C4-2B (cell line): ENCODE data around the gene METAP1D.
"Not testable (repeated sequence)": the region's sequence is repeated elsewhere in the genome, so short reads cannot be mapped to it uniquely, and the experiment has no call there.

ENCODE experiments used
- H3K27ac ChIP-seq: fragments of 450-650 bp; 2 replicates; pipeline ENCODE4 v1.5.1; 2017
- ZFX ChIP-seq: fragments of 450-650 bp; IDR thresholded peaks from 2 replicates; pipeline ENCODE4 v1.6.1; 2017
- TF ChIP-seq, protein P1 (sequence below): fragments of 450-650 bp; conservative IDR thresholded peaks from 2 replicates; pipeline ENCODE4 v1.5.1; 2017; ENCODE audit warnings: mild to moderate bottlenecking

METAP1D gene

DNA sequence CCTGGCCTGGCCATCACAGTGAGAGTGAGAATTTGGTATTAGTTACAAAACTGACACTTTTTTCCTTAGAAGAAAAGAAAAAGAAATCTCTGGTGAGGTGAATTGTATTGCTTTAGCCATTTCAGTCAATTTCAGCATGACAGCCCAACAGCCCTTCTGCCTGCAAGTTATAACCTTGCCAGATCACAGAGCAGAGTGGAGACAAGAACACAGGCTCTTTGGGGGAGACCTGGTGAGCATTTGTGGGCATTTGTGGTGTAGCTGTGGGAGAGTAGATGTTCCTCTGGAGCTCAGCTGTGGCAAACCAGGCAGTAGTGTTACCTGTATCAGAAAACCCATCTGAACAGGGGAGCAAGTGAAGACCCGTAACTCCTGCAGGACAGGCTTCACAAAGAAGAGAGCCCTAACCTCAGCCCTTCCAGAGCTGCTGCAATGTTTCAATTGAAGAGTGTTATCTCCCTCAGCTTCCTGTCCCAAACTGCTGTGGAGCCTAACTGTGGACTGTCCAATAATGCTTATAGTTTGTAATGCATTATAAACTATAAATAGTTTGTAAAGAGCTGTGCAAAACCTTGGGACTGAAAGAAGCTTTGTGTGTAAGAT is 62.8 kb downstream of the METAP1D start:
- no peak overlapping the region for H3K27ac ChIP-seq
- TF ChIP-seq, protein P1, sequence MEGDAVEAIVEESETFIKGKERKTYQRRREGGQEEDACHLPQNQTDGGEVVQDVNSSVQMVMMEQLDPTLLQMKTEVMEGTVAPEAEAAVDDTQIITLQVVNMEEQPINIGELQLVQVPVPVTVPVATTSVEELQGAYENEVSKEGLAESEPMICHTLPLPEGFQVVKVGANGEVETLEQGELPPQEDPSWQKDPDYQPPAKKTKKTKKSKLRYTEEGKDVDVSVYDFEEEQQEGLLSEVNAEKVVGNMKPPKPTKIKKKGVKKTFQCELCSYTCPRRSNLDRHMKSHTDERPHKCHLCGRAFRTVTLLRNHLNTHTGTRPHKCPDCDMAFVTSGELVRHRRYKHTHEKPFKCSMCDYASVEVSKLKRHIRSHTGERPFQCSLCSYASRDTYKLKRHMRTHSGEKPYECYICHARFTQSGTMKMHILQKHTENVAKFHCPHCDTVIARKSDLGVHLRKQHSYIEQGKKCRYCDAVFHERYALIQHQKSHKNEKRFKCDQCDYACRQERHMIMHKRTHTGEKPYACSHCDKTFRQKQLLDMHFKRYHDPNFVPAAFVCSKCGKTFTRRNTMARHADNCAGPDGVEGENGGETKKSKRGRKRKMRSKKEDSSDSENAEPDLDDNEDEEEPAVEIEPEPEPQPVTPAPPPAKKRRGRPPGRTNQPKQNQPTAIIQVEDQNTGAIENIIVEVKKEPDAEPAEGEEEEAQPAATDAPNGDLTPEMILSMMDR: no peak
- no peak for TF ChIP-seq ZFX

DNA sequence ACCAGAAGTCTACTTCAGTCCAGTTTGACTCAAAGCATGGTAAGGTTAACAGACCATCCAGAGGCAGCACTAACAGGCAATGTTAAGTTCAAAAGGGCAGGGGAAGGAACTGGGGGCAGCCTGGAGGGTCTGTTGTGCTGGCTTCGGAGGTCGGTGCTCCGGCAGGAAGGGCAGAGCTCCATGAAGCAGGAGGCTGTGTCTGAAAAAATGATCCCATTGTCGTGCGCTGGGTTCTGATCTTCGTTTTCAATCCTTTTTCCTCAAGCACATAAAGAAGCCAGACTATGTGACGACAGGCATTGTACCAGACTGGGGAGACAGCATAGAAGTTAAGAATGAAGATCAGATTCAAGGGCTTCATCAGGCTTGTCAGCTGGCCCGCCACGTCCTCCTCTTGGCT is 63.7 kb downstream of the METAP1D start:
- H3K27ac ChIP-seq: no peak overlapping the region
- TF ChIP-seq, protein P1: no peak
- no peak for TF ChIP-seq ZFX

DNA sequence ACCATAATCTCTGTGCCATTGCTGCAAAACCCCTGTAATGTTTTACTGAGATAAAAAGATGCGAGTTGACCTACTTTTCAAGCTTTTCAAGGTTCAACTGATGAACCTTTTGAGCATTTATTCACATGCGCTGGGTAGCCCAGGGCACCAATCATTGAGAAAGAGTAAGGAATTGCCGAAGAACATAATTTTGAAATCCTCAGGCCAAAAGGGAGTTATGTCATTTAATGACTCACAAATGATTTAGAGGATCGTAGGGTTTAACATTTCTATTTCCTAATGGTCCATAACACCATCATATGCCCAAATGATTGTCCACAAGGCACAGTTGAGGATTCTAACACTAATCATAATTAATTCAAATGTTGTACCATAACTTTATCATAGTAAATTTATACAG is 65.4 kb downstream of the METAP1D start:
- no peak for TF ChIP-seq ZFX
- TF ChIP-seq, protein P1: no peak
- no peak overlapping the region for H3K27ac ChIP-seq

DNA sequence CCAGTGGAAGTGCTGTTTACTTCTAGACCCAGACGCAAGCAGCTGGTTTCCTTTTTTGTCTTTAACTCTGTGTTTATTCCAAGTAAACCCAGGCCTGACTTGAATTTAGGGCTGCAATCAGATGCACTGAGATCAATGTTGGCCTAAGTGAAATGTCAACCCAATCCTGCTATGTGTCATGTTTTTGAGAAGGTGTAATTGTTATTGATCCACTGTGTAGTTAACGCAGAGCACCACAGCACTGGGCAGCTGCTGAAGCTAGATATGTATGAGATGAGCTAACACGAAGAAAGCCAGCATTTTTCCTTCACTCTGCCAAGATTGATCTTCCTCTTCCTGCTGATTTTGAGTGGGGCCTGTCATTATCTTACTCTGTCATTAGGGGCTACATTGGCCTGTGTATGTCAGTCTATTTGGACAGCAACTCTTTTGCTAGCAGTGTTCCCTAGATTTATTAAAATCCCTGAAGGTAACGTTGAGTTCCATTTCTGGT is 66.7 kb downstream of the METAP1D start:
- H3K27ac ChIP-seq: no peak overlapping the region
- TF ChIP-seq, protein P1: no peak
- no peak for TF ChIP-seq ZFX

DNA sequence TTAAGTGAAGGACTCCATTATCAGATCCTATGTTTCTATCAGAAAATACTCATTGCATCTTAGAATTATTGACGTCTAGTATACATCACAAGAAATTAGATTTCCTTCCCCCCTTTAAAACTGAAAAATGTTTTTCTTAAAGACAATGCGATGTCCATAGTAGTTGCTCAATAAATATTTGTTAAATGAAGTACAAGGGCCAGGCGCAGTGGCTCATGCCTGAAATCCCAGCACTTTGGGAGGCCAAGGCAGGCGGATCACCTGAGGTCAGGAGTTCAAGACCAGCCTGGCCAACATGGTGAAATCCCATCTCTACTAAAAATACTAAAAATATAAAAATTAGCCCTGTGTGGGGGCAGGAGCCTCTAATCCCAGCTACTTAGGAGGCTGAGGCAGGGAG is 68.2 kb downstream of the METAP1D start:
- not testable (repeated sequence) for H3K27ac ChIP-seq

DNA sequence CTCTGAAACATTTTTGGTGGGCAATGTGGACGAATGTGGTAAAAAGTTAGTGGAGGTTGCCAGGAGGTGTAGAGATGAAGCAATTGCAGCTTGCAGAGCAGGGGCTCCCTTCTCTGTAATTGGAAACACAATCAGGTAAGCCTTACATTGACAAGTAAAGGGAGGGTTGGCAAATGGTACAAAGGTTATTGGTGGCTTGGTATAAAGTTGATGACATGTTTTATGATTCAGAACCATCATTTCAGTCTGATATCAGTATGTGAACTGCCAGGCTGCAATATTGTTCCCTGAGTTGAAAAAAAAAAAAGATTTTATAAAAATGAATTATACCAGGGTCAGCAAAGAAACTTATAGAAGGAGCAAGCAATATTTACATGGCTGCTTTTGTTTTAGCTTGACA is 71.2 kb downstream of the METAP1D start:
- TF ChIP-seq, protein P1: no peak
- no peak for TF ChIP-seq ZFX
- H3K27ac ChIP-seq: no peak overlapping the region

DNA sequence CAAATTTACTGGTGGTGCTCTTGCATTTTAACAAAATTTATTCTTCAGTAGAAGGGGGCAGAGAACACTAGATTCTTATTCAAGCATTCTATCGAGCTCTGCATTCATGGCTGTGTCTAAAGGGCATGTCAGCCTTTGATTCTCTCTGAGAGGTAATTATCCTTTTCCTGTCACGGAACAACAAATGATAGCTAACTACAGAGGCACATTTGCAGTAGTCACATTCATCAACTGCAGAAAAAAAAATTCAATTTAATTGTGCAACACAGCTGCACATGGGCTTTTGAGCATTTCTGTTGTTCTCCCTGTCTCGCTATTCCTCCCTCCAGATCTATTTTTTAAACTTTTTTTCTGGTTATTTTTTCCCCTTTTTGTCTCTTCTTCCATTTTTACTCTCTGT is 72.5 kb downstream of the METAP1D start:
- TF ChIP-seq, protein P1: no peak
- TF ChIP-seq ZFX: no peak
- no peak overlapping the region for H3K27ac ChIP-seq

DNA sequence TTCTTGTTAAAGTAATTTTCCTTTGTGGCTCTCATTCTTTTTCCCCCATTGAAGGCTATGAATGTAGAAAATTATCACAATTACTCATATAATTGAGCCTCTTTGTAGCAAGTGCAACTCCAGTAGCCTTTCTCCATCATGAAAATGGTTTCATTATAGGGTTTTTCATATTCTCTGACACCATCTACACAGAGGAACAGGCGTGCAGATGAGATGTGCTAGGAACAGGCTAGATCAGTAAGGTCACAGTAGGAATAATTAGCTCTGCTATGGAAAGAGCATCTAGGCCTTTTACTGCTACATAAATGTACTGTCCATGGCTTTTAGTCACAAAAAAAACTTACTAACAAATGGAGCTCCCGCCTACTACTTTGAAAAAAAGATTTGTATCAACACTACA is 73.0 kb downstream of the METAP1D start:
- no peak overlapping the region for H3K27ac ChIP-seq
- TF ChIP-seq, protein P1: no peak
- TF ChIP-seq ZFX: no peak
